Cardiac fibroblast (primary cell): ENCODE data around the gene CRIM1.

Source experiments
- DNase-seq, 2 donors: peaks; one replicate each; pipeline versions ENCODE4 v3.0.0 to v3.0.0-alpha.2; 2010; ENCODE audit warnings: low read depth in 2 of 2
- H3K4me3 ChIP-seq, 2 donors: replicated peaks in 1 of 2; 1 replicate in 1 of 2; 2 replicates in 1 of 2; pipeline ENCODE4 v1.5.1; 2011; ENCODE audit warnings: low read depth in 2 of 2, low read length in 2 of 2, mild to moderate bottlenecking in 2 of 2, moderate library complexity in 1 of 2
- CTCF ChIP-seq: IDR thresholded peaks from one replicate; pipeline ENCODE4 v1.5.1; 2011; ENCODE audit warnings: low read depth, mild to moderate bottlenecking, low read length, inconsistent platforms

The CRIM1 gene

GRCh38 chr2:36486521-36487044 is 131.0 kb downstream of the CRIM1 start:
- DNase-seq = peak; percentile 84 to 92
- no peak for TF ChIP-seq CTCF
- H3K4me3 ChIP-seq = no peak overlapping the region

GRCh38 chr2:36487947-36488346 is 132.4 kb downstream of the CRIM1 start:
- DNase-seq = no peak
- TF ChIP-seq CTCF = no peak
- H3K4me3 ChIP-seq = no peak overlapping the region

GRCh38 chr2:36489281-36489680 is 133.7 kb downstream of the CRIM1 start:
- TF ChIP-seq CTCF = no peak
- peak; percentile 69 to 81 for DNase-seq
- H3K4me3 ChIP-seq = no peak overlapping the region

GRCh38 chr2:36490749-36491148 is 135.2 kb downstream of the CRIM1 start:
- no peak for TF ChIP-seq CTCF
- DNase-seq = no peak
- H3K4me3 ChIP-seq = no peak overlapping the region

- no peak for TF ChIP-seq CTCF
- peak; percentile 44 to 52 for DNase-seq
- no peak overlapping the region for H3K4me3 ChIP-seq
Measured at GRCh38 chr2:36492216-36492945, 136.8 kb downstream of the CRIM1 start.

- TF ChIP-seq CTCF = no peak
- H3K4me3 ChIP-seq = no peak overlapping the region
- peak; percentile 28 to 30 for DNase-seq
Measured at GRCh38 chr2:36493306-36493705, 137.7 kb downstream of the CRIM1 start.
